Measurements from ENCODE around the gene SYMPK. TPM values are rescaled to one million over a fixed set of nuclear protein-coding genes. Genes with fewer than 3 reads are reported as not detected.
A peak's percentile ranks its signal among the peaks of the same experiment; 100 is the strongest.
"Not testable (repeated sequence)": the region's sequence is repeated elsewhere in the genome, so short reads cannot be mapped to it uniquely, and the experiment has no call there.

SYMPK gene
- total RNA-seq, 1 donor from 2014 or later = 23.5 TPM

- peaks cover 0 to 4% (median 2%) of the 10 kb centered on the region in 3 donors for H3K27me3 ChIP-seq (ENCODE audit: control insufficient read depth in 3 of 3, insufficient read depth in 3 of 3, low read length in 3 of 3)
- H3K4me3 ChIP-seq (ENCODE audit: low read length in 3 of 3) = no peak overlapping the region
- no peak overlapping the region for H3K27ac ChIP-seq (ENCODE audit: low read depth, low read length)
- H3K36me3 ChIP-seq (ENCODE audit: control insufficient read depth in 3 of 3, insufficient read depth in 3 of 3, low read length in 3 of 3) = peaks cover 0 to under 1% (median 0%) of the 10 kb centered on the region in 3 donors
- no peaks in the 10 kb centered on the region for H3K9me3 ChIP-seq (ENCODE audit: control insufficient read depth in 3 of 3, low read length in 3 of 3)
- peaks cover 3 to 5% (median 3%) of the 10 kb centered on the region in 3 donors for H3K4me1 ChIP-seq (ENCODE audit: control insufficient read depth in 3 of 3, insufficient read depth in 3 of 3, low read length in 3 of 3)
- no peak overlapping the region for H3K9ac ChIP-seq (ENCODE audit: low read depth in 1 of 3, low read length in 3 of 3)
Observed at GRCh38 chr19:45814166-45814780, 48.7 kb downstream of the SYMPK start.

GRCh38 chr19:45812297-45812696, 50.6 kb downstream of the SYMPK start:
- H3K36me3 ChIP-seq (ENCODE audit: control insufficient read depth in 3 of 3, insufficient read depth in 3 of 3, low read length in 3 of 3) = no peaks in the 10 kb centered on the region
- no peak overlapping the region for H3K4me3 ChIP-seq (ENCODE audit: low read length in 3 of 3)
- peaks cover 3 to 5% (median 3%) of the 10 kb centered on the region in 3 donors for H3K4me1 ChIP-seq (ENCODE audit: control insufficient read depth in 3 of 3, insufficient read depth in 3 of 3, low read length in 3 of 3)

GRCh38 chr19:45809643-45810159, 53.2 kb downstream of the SYMPK start:
- Histone ChIP-seq H3K9me3 (ENCODE audit: control insufficient read depth in 3 of 3, low read length in 3 of 3) (no peaks in the 10 kb centered on the region), H3K4me1 (ENCODE audit: control insufficient read depth in 3 of 3, insufficient read depth in 3 of 3, low read length in 3 of 3) (peaks cover 0 to 3% (median 3%) of the 10 kb centered on the region in 3 donors), H3K36me3 (ENCODE audit: control insufficient read depth in 3 of 3, insufficient read depth in 3 of 3, low read length in 3 of 3) (no peaks in the 10 kb centered on the region), H3K27ac (ENCODE audit: low read depth, low read length) (no peak overlapping the region), H3K4me3 (ENCODE audit: low read length in 3 of 3) (no peak overlapping the region), H3K9ac (ENCODE audit: low read depth in 1 of 3, low read length in 3 of 3) (no peak overlapping the region), H3K27me3 (ENCODE audit: control insufficient read depth in 3 of 3, insufficient read depth in 3 of 3, low read length in 3 of 3) (peaks cover 0 to 2% (median 0%) of the 10 kb centered on the region in 3 donors)

More at GRCh38 chr19:45812297-45812696, 50.6 kb downstream of the SYMPK start:
- Histone ChIP-seq H3K27me3 (ENCODE audit: control insufficient read depth in 3 of 3, insufficient read depth in 3 of 3, low read length in 3 of 3) (peaks cover 0 to 4% (median 2%) of the 10 kb centered on the region in 3 donors), H3K27ac (ENCODE audit: low read depth, low read length) (no peak overlapping the region), H3K9ac (ENCODE audit: low read depth in 1 of 3, low read length in 3 of 3) (no peak overlapping the region), H3K9me3 (ENCODE audit: control insufficient read depth in 3 of 3, low read length in 3 of 3) (no peaks in the 10 kb centered on the region)

GRCh38 chr19:45805719-45806118, 57.2 kb downstream of the SYMPK start:
- Histone ChIP-seq H3K27me3 (ENCODE audit: control insufficient read depth in 3 of 3, insufficient read depth in 3 of 3, low read length in 3 of 3) (no peaks in the 10 kb centered on the region), H3K9ac (ENCODE audit: low read depth in 1 of 3, low read length in 3 of 3) (no peak overlapping the region)

GRCh38 chr19:45804959-45805230, 58.1 kb downstream of the SYMPK start:
- Histone ChIP-seq H3K9ac (ENCODE audit: low read depth in 1 of 3, low read length in 3 of 3) (no peak overlapping the region), H3K9me3 (ENCODE audit: control insufficient read depth in 3 of 3, low read length in 3 of 3) (no peaks in the 10 kb centered on the region), H3K27me3 (ENCODE audit: control insufficient read depth in 3 of 3, insufficient read depth in 3 of 3, low read length in 3 of 3) (no peaks in the 10 kb centered on the region), H3K36me3 (ENCODE audit: control insufficient read depth in 3 of 3, insufficient read depth in 3 of 3, low read length in 3 of 3) (no peaks in the 10 kb centered on the region), H3K4me3 (ENCODE audit: low read length in 3 of 3) (no peak overlapping the region), H3K27ac (ENCODE audit: low read depth, low read length) (no peak overlapping the region), H3K4me1 (ENCODE audit: control insufficient read depth in 3 of 3, insufficient read depth in 3 of 3, low read length in 3 of 3) (peaks cover 5 to 10% (median 6%) of the 10 kb centered on the region in 3 donors)

More at GRCh38 chr19:45805719-45806118, 57.2 kb downstream of the SYMPK start:
- no peak overlapping the region for H3K27ac ChIP-seq (ENCODE audit: low read depth, low read length)
- H3K36me3 ChIP-seq (ENCODE audit: control insufficient read depth in 3 of 3, insufficient read depth in 3 of 3, low read length in 3 of 3) = no peaks in the 10 kb centered on the region
- H3K4me1 ChIP-seq (ENCODE audit: control insufficient read depth in 3 of 3, insufficient read depth in 3 of 3, low read length in 3 of 3) = peaks cover 0 to 3% (median 3%) of the 10 kb centered on the region in 3 donors
- no peaks in the 10 kb centered on the region for H3K9me3 ChIP-seq (ENCODE audit: control insufficient read depth in 3 of 3, low read length in 3 of 3)
- H3K4me3 ChIP-seq (ENCODE audit: low read length in 3 of 3) = no peak overlapping the region

- H3K9me3 ChIP-seq (ENCODE audit: control insufficient read depth in 3 of 3, low read length in 3 of 3) = no peaks in the 10 kb centered on the region
- no peaks in the 10 kb centered on the region for H3K27me3 ChIP-seq (ENCODE audit: control insufficient read depth in 3 of 3, insufficient read depth in 3 of 3, low read length in 3 of 3)
- H3K27ac ChIP-seq (ENCODE audit: low read depth, low read length) = no peak overlapping the region
- H3K4me1 ChIP-seq (ENCODE audit: control insufficient read depth in 3 of 3, insufficient read depth in 3 of 3, low read length in 3 of 3) = peaks cover 3 to 8% (median 8%) of the 10 kb centered on the region in 3 donors
- H3K36me3 ChIP-seq (ENCODE audit: control insufficient read depth in 3 of 3, insufficient read depth in 3 of 3, low read length in 3 of 3) = no peaks in the 10 kb centered on the region
- H3K4me3 ChIP-seq (ENCODE audit: low read length in 3 of 3) = no peak overlapping the region
- no peak overlapping the region for H3K9ac ChIP-seq (ENCODE audit: low read depth in 1 of 3, low read length in 3 of 3)
Observed at GRCh38 chr19:45804140-45804958, 58.6 kb downstream of the SYMPK start.

GRCh38 chr19:45801603-45802175, 61.3 kb downstream of the SYMPK start:
- H3K27me3 ChIP-seq (ENCODE audit: control insufficient read depth in 3 of 3, insufficient read depth in 3 of 3, low read length in 3 of 3) = no peaks in the 10 kb centered on the region

GRCh38 chr19:45800070-45800553, 62.8 kb downstream of the SYMPK start:
- Histone ChIP-seq H3K4me1 (ENCODE audit: control insufficient read depth in 3 of 3, insufficient read depth in 3 of 3, low read length in 3 of 3) (peaks cover 9 to 14% (median 13%) of the 10 kb centered on the region in 3 donors), H3K27me3 (ENCODE audit: control insufficient read depth in 3 of 3, insufficient read depth in 3 of 3, low read length in 3 of 3) (no peaks in the 10 kb centered on the region), H3K4me3 (ENCODE audit: low read length in 3 of 3) (no peak overlapping the region), H3K9me3 (ENCODE audit: control insufficient read depth in 3 of 3, low read length in 3 of 3) (no peaks in the 10 kb centered on the region), H3K9ac (ENCODE audit: low read depth in 1 of 3, low read length in 3 of 3) (no peak overlapping the region), H3K27ac (ENCODE audit: low read depth, low read length) (no peak overlapping the region), H3K36me3 (ENCODE audit: control insufficient read depth in 3 of 3, insufficient read depth in 3 of 3, low read length in 3 of 3) (no peaks in the 10 kb centered on the region)

More at GRCh38 chr19:45801603-45802175, 61.3 kb downstream of the SYMPK start:
- no peak overlapping the region for H3K4me3 ChIP-seq (ENCODE audit: low read length in 3 of 3)
- H3K9ac ChIP-seq (ENCODE audit: low read depth in 1 of 3, low read length in 3 of 3) = no peak overlapping the region
- H3K36me3 ChIP-seq (ENCODE audit: control insufficient read depth in 3 of 3, insufficient read depth in 3 of 3, low read length in 3 of 3) = no peaks in the 10 kb centered on the region
- H3K4me1 ChIP-seq (ENCODE audit: control insufficient read depth in 3 of 3, insufficient read depth in 3 of 3, low read length in 3 of 3) = peaks cover 9 to 14% (median 13%) of the 10 kb centered on the region in 3 donors
- no peak overlapping the region for H3K27ac ChIP-seq (ENCODE audit: low read depth, low read length)
- no peaks in the 10 kb centered on the region for H3K9me3 ChIP-seq (ENCODE audit: control insufficient read depth in 3 of 3, low read length in 3 of 3)

GRCh38 chr19:45799541-45799940, 63.4 kb downstream of the SYMPK start:
- not testable (repeated sequence) for H3K27me3 ChIP-seq (ENCODE audit: control insufficient read depth in 3 of 3, insufficient read depth in 3 of 3, low read length in 3 of 3); H3K4me3 ChIP-seq (ENCODE audit: low read length in 3 of 3); H3K36me3 ChIP-seq (ENCODE audit: control insufficient read depth in 3 of 3, insufficient read depth in 3 of 3, low read length in 3 of 3); H3K9me3 ChIP-seq (ENCODE audit: control insufficient read depth in 3 of 3, low read length in 3 of 3)
- peak overlapping the region; percentile 19 for H3K27ac ChIP-seq (ENCODE audit: low read depth, low read length)
- H3K4me1 ChIP-seq (ENCODE audit: control insufficient read depth in 3 of 3, insufficient read depth in 3 of 3, low read length in 3 of 3) = peaks cover 9 to 14% (median 13%) of the 10 kb centered on the region in 3 donors
- H3K9ac ChIP-seq (ENCODE audit: low read depth in 1 of 3, low read length in 3 of 3) = peak overlapping the region in 1 of 3 donors; percentile 62

Data from skeletal muscle tissue (tissue), 4 donors.